Peyer's patch (tissue), 4 donors: Measurements from ENCODE around the gene NOSTRIN.

Experiments
- CTCF ChIP-seq, 6 experiments: fragments of 450-650 bp in 4 of 6; fragments of 200-600 bp in 2 of 6; sonication (generic) in 1 of 6; IDR thresholded peaks; one replicate each; pipeline ENCODE4 v1.5.1; 2017 to 2019; ENCODE audit warnings: antibody characterized with exemption in 6 of 6, mild to moderate bottlenecking in 3 of 6, moderate library complexity in 1 of 6
- POLR2A ChIP-seq, 2 donors: fragments of 450-650 bp; IDR thresholded peaks; one replicate each; pipeline ENCODE4 v1.5.1; 2017; ENCODE audit warnings: antibody characterized with exemption in 2 of 2, mild to moderate bottlenecking in 2 of 2, moderate library complexity in 2 of 2

- TF ChIP-seq CTCF (IDR thresholded peaks at IDR 0.05) (no peak), POLR2A (IDR thresholded peaks at IDR 0.05) (no peak)
Measured at GRCh38 chr2:168753765-168754329, 48.6 kb upstream of the NOSTRIN start.
